Endothelial cell of umbilical vein (primary cell): ENCODE measurements around the gene USF2.

Experiments used
- EZH2 ChIP-seq: IDR thresholded peaks from 2 replicates; pipeline ENCODE4 v1.6.1; 2012; ENCODE audit warnings: borderline replicate concordance, low read depth, mild to moderate bottlenecking, moderate library complexity, low read length, inconsistent platforms; ENCODE audit not compliant: severe bottlenecking
- FOS ChIP-seq: IDR thresholded peaks from 2 replicates; pipeline ENCODE4 v1.6.1; 2011; ENCODE audit warnings: mild to moderate bottlenecking, low read length, moderate library complexity, borderline replicate concordance; ENCODE audit not compliant: insufficient read depth
- JUN ChIP-seq: IDR thresholded peaks from 2 replicates; pipeline ENCODE4 v1.6.1; 2011; ENCODE audit warnings: borderline replicate concordance, low read depth; ENCODE audit not compliant: insufficient read length, insufficient read depth
- MYC ChIP-seq: IDR thresholded peaks from one replicate; pipeline ENCODE4 v1.6.1; 2011; ENCODE audit warnings: mild to moderate bottlenecking, low read depth, low read length
- POLR2A ChIP-seq: IDR thresholded peaks from 2 replicates; pipeline ENCODE4 v1.6.1; 2012; ENCODE audit warnings: low read depth, mild to moderate bottlenecking, control low read depth, low read length
- POLR2AphosphoS5 ChIP-seq: IDR thresholded peaks from 2 replicates; pipeline ENCODE4 v1.6.1; 2012; ENCODE audit warnings: low read depth, mild to moderate bottlenecking, control low read depth, low read length, moderate library complexity; ENCODE audit not compliant: insufficient read depth
- TF ChIP-seq, protein P1 (sequence below), 2 donors: IDR thresholded peaks; 1 replicate in 1 of 2; 2 replicates in 1 of 2; pipeline ENCODE4 v1.5.1; 2011; ENCODE audit warnings: low read length in 2 of 2, mild to moderate bottlenecking in 2 of 2, moderate library complexity in 2 of 2, control low read depth in 1 of 2, inconsistent platforms in 1 of 2, low read depth in 1 of 2; ENCODE audit not compliant: insufficient read depth in 1 of 2; ENCODE audit errors: extremely low read depth in 1 of 2
- TF ChIP-seq, protein P2 (sequence below): IDR thresholded peaks from 2 replicates; pipeline ENCODE4 v1.6.1; 2011; ENCODE audit not compliant: insufficient read depth, insufficient read length

DNA sequence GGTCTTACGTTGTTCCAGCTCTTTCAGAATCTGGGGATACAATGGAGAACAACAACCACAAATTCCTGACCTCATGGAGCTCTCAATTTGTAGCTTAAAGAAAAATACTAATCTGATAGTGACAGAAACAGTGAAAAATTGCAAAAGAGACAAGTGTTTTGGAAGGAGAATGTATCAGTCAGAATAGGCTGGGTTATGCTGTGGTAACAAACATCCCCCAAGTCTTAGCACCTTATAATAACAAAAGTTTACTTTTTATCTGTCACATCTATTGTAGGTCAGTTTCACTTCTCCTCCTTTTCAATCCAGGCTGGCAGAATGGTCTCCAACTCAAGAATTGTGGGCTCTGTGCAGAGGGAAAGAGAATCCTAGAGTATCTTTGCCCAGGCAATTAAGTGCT is 49.8 kb upstream of the USF2 start:
- TF ChIP-seq, protein P1, sequence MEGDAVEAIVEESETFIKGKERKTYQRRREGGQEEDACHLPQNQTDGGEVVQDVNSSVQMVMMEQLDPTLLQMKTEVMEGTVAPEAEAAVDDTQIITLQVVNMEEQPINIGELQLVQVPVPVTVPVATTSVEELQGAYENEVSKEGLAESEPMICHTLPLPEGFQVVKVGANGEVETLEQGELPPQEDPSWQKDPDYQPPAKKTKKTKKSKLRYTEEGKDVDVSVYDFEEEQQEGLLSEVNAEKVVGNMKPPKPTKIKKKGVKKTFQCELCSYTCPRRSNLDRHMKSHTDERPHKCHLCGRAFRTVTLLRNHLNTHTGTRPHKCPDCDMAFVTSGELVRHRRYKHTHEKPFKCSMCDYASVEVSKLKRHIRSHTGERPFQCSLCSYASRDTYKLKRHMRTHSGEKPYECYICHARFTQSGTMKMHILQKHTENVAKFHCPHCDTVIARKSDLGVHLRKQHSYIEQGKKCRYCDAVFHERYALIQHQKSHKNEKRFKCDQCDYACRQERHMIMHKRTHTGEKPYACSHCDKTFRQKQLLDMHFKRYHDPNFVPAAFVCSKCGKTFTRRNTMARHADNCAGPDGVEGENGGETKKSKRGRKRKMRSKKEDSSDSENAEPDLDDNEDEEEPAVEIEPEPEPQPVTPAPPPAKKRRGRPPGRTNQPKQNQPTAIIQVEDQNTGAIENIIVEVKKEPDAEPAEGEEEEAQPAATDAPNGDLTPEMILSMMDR (IDR thresholded peaks at IDR 0.05; ENCODE audit: extremely low read depth in 1 of 2, insufficient read depth in 1 of 2, low read depth in 1 of 2, low read length in 2 of 2) = no peak
- TF ChIP-seq EZH2 = no peak
- no peak for TF ChIP-seq MYC
- no peak for TF ChIP-seq POLR2A
- no peak for TF ChIP-seq FOS
- TF ChIP-seq, protein P2, sequence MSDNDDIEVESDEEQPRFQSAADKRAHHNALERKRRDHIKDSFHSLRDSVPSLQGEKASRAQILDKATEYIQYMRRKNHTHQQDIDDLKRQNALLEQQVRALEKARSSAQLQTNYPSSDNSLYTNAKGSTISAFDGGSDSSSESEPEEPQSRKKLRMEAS = no peak
- TF ChIP-seq JUN = no peak
- no peak for TF ChIP-seq POLR2AphosphoS5
